Panc1 (cell line): ENCODE measurements around the gene CCNK. TPM values are rescaled to one million over a fixed set of nuclear protein-coding genes. Genes with fewer than 3 reads are reported as not detected.

ENCODE experiments used
- ATAC-seq: fragments of 200-7000 bp; cut with Tn5 transposase; 2 replicates; pipeline ENCODE4 v1.9.1; 2020; ENCODE audit warnings: mild to moderate bottlenecking, moderate library complexity
- BruUV-seq: library from RNA; stranded (reverse); fragments of 400-500 nt; replicated peaks from 2 replicates; lab custom pipeline; 2021; lab: Mats Ljungman, UMichigan
- CTCF ChIA-PET: fragments of 300-600 bp; sonication (Branson Sonifier 250); formaldehyde crosslinking; loops from one replicate; lab custom pipeline; 2022; ENCODE audit warnings: antibody characterized with exemption; lab: Charles Lee
- POLR2A ChIA-PET: fragments of 300-600 bp; sonication (Branson Sonifier 250); formaldehyde crosslinking; loops from one replicate; lab custom pipeline; 2022; ENCODE audit warnings: antibody characterized with exemption; lab: Charles Lee
- DNase-seq: peaks from one replicate; pipeline ENCODE4 v3.0.0-alpha.2; 2010; ENCODE audit warnings: low read depth, low spot score
- H3K27ac ChIP-seq: 2 replicates; pipeline ENCODE4 v1.5.1; 2011; ENCODE audit warnings: mild to moderate bottlenecking, low read length, inconsistent platforms
- H3K27me3 ChIP-seq: fragments of 200-500 bp; sonication (Bioruptor generic); 2 replicates; pipeline ENCODE4 v1.6.0; 2014; ENCODE audit warnings: low read length, inconsistent platforms; ENCODE audit not compliant: control insufficient read depth, insufficient read depth
- H3K36me3 ChIP-seq: fragments of 200-500 bp; sonication (Bioruptor generic); 2 replicates; pipeline ENCODE4 v1.5.1; 2014; ENCODE audit warnings: inconsistent platforms, mild to moderate bottlenecking, low read length, moderate library complexity; ENCODE audit not compliant: control insufficient read depth, insufficient read depth
- H3K4me1 ChIP-seq: 2 replicates; pipeline ENCODE4 v1.5.1; 2011; ENCODE audit warnings: inconsistent platforms, mild to moderate bottlenecking, low read length, moderate library complexity; ENCODE audit not compliant: control insufficient read depth, insufficient read depth
- H3K4me3 ChIP-seq, 2 experiments: 2 replicates each; pipeline ENCODE4 v1.5.1; 2011 to 2012; ENCODE audit warnings: low read depth in 2 of 2, low read length in 2 of 2, mild to moderate bottlenecking in 2 of 2, inconsistent platforms in 1 of 2, moderate library complexity in 1 of 2
- H3K9me3 ChIP-seq: fragments of 200-500 bp; sonication (Bioruptor generic); 2 replicates; pipeline ENCODE4 v1.5.1; 2014; ENCODE audit warnings: low read depth, mild to moderate bottlenecking, inconsistent platforms, low read length, moderate library complexity; ENCODE audit not compliant: control insufficient read depth, insufficient read depth
- POLR2AphosphoS5 ChIP-seq: IDR thresholded peaks from 2 replicates; pipeline ENCODE4 v1.6.1; 2012; ENCODE audit warnings: mild to moderate bottlenecking, low read depth, low read length, moderate library complexity
- SIN3A ChIP-seq: IDR thresholded peaks from 2 replicates; pipeline ENCODE4 v1.6.1; 2012; ENCODE audit warnings: low read depth, mild to moderate bottlenecking, low read length, moderate library complexity, borderline replicate concordance; ENCODE audit not compliant: insufficient read depth
- TCF7L2 ChIP-seq: IDR thresholded peaks from 2 replicates; pipeline ENCODE4 v1.6.1; 2011; ENCODE audit warnings: mild to moderate bottlenecking, low read depth, low read length, inconsistent platforms
- in situ Hi-C: cut with HindIII; loops from 2 replicates; pipeline ENCODE4 v1.10.0; 2016; ENCODE audit warnings: low sequenced_read_pairs, low pct_unique_long_range_greater_than_20kb
- intact Hi-C: fragments of 100-400 bp; cut with micrococcal nuclease; formaldehyde crosslinking; loops from one replicate; pipeline ENCODE4 v1.10.0; 2022; ENCODE audit not compliant: unreplicated experiment
- total RNA-seq: library from RNA; stranded (reverse); gene quantifications from one replicate; pipeline ENCODE4 v1.2.1, GENCODE V29; 2021; ENCODE audit not compliant: unreplicated experiment
- TF ChIP-seq, protein P1 (sequence below), 2 experiments: IDR thresholded peaks; 2 replicates each; pipeline ENCODE4 v1.6.1; 2011 to 2012; ENCODE audit warnings: low read depth in 2 of 2, control low read depth in 1 of 2, low read length in 1 of 2, mild to moderate bottlenecking in 1 of 2, moderate library complexity in 1 of 2; ENCODE audit not compliant: insufficient read depth in 1 of 2
- TF ChIP-seq, protein P2 (sequence below): fragments of 450-650 bp; IDR thresholded peaks from 2 replicates; pipeline ENCODE4 v1.5.1; 2017; ENCODE audit warnings: mild to moderate bottlenecking

Gene CCNK
- total RNA-seq, 1 experiment from 2014 or later, result 47.8 TPM

DNA sequence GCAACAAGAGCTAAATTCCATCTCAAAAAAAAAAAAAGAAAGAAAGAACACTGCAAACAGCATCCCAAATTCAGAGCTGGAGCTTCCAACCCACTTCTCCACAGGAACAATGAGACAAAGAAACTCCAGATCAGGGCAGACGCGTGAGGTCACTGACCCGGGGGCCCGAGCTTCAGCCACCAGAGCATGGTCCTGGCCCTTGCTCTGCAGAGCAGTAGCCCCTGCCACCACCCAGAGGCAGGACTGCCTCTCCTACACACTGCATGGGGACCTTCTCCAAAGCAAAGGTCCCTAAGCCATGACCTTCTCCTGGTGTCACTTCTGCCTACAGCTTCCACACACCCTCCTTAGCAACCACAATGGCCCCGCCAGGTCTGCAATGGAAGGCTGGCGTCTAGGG, 53.1 kb downstream of the CCNK start:
- H3K27me3 ChIP-seq, result no peaks in the 10 kb centered on the region
- H3K4me3 ChIP-seq, result no peak overlapping the region
- no peak for DNase-seq
- ATAC-seq, result no peak
- H3K36me3 ChIP-seq, result no peaks in the 10 kb centered on the region
- ChIA-PET CTCF (no interaction called here), POLR2A (no interaction called here)
- intact Hi-C loops, result no loop called here
- no TSS peak for BruUV-seq
- no peak overlapping the region for H3K27ac ChIP-seq
- in situ Hi-C loops, result no loop called here
- H3K9me3 ChIP-seq, result no peaks in the 10 kb centered on the region
- TF ChIP-seq SIN3A, result no peak
- TF ChIP-seq, protein P1, sequence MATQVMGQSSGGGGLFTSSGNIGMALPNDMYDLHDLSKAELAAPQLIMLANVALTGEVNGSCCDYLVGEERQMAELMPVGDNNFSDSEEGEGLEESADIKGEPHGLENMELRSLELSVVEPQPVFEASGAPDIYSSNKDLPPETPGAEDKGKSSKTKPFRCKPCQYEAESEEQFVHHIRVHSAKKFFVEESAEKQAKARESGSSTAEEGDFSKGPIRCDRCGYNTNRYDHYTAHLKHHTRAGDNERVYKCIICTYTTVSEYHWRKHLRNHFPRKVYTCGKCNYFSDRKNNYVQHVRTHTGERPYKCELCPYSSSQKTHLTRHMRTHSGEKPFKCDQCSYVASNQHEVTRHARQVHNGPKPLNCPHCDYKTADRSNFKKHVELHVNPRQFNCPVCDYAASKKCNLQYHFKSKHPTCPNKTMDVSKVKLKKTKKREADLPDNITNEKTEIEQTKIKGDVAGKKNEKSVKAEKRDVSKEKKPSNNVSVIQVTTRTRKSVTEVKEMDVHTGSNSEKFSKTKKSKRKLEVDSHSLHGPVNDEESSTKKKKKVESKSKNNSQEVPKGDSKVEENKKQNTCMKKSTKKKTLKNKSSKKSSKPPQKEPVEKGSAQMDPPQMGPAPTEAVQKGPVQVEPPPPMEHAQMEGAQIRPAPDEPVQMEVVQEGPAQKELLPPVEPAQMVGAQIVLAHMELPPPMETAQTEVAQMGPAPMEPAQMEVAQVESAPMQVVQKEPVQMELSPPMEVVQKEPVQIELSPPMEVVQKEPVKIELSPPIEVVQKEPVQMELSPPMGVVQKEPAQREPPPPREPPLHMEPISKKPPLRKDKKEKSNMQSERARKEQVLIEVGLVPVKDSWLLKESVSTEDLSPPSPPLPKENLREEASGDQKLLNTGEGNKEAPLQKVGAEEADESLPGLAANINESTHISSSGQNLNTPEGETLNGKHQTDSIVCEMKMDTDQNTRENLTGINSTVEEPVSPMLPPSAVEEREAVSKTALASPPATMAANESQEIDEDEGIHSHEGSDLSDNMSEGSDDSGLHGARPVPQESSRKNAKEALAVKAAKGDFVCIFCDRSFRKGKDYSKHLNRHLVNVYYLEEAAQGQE (IDR thresholded peaks at IDR 0.05; ENCODE audit: insufficient read depth in 1 of 2, low read depth in 2 of 2, low read length in 1 of 2), result no peak
- TF ChIP-seq, protein P2, sequence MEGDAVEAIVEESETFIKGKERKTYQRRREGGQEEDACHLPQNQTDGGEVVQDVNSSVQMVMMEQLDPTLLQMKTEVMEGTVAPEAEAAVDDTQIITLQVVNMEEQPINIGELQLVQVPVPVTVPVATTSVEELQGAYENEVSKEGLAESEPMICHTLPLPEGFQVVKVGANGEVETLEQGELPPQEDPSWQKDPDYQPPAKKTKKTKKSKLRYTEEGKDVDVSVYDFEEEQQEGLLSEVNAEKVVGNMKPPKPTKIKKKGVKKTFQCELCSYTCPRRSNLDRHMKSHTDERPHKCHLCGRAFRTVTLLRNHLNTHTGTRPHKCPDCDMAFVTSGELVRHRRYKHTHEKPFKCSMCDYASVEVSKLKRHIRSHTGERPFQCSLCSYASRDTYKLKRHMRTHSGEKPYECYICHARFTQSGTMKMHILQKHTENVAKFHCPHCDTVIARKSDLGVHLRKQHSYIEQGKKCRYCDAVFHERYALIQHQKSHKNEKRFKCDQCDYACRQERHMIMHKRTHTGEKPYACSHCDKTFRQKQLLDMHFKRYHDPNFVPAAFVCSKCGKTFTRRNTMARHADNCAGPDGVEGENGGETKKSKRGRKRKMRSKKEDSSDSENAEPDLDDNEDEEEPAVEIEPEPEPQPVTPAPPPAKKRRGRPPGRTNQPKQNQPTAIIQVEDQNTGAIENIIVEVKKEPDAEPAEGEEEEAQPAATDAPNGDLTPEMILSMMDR, result no peak
- TF ChIP-seq POLR2AphosphoS5, result no peak
- TF ChIP-seq TCF7L2, result no peak
- H3K4me1 ChIP-seq, result peaks cover 52% of the 10 kb centered on the region

DNA sequence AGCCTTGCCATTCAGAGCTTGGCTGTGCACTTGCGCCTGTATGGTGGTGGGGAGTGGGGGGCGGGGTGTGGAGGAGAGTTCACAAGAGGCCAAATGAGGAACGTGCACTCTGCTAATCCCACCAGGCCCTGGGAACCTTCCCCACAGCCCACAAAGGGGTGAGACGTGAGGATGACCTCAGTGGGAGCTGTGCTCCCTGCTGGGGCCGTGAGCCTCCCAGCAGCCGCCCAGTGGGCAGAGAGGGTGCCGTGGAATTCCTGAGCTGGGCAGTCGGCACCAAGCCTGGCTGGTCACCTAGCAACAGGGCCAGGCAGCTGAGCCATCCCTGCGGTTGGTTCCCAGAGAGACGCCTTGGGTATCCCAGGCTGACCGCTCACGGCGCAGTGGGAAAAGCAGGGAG, 53.7 kb downstream of the CCNK start:
- no TSS peak for BruUV-seq
- TF ChIP-seq SIN3A, result no peak
- TF ChIP-seq, protein P2, result no peak
- TF ChIP-seq, protein P1 (IDR thresholded peaks at IDR 0.05; ENCODE audit: insufficient read depth in 1 of 2, low read depth in 2 of 2, low read length in 1 of 2), result no peak
- no peak for TF ChIP-seq TCF7L2
- no peak for TF ChIP-seq POLR2AphosphoS5
- ChIA-PET CTCF (no interaction called here), POLR2A (no interaction called here)
- Histone ChIP-seq H3K9me3 (no peaks in the 10 kb centered on the region), H3K4me3 (no peak overlapping the region), H3K4me1 (peaks cover 52% of the 10 kb centered on the region), H3K36me3 (no peaks in the 10 kb centered on the region), H3K27ac (no peak overlapping the region), H3K27me3 (no peaks in the 10 kb centered on the region)
- intact Hi-C loops (no loop called here), in situ Hi-C loops (no loop called here)
- no peak for DNase-seq
- no peak for ATAC-seq
